Kidney epithelial cell (primary cell): ENCODE results near the gene ROR1. TPM values are rescaled to one million over a fixed set of nuclear protein-coding genes. Genes with fewer than 3 reads are reported as not detected.
A peak's percentile ranks its signal among the peaks of the same experiment; 100 is the strongest.
"Not testable (repeated sequence)": the region's sequence is repeated elsewhere in the genome, so short reads cannot be mapped to it uniquely, and the experiment has no call there.

Experiments
- DNase-seq: peaks from one replicate; pipeline ENCODE4 v3.0.0-alpha.2; 2010; ENCODE audit warnings: low read depth
- H3K27me3 ChIP-seq: 2 replicates; pipeline ENCODE4 v1.6.0; 2011; ENCODE audit warnings: low read length; ENCODE audit not compliant: control insufficient read depth, insufficient read depth
- H3K36me3 ChIP-seq: 2 replicates; pipeline ENCODE4 v1.5.1; 2011; ENCODE audit warnings: low read length; ENCODE audit not compliant: control insufficient read depth, insufficient read depth
- H3K4me3 ChIP-seq: 2 replicates; pipeline ENCODE4 v1.5.1; 2011; ENCODE audit warnings: low read depth, mild to moderate bottlenecking, control low read depth, low read length
- CTCF ChIP-seq: IDR thresholded peaks from 2 replicates; pipeline ENCODE4 v1.5.1; 2011; ENCODE audit warnings: mild to moderate bottlenecking, moderate library complexity, low read length, control low read depth, inconsistent platforms; ENCODE audit not compliant: insufficient read depth, poor library complexity, severe bottlenecking
- total RNA-seq: library from RNA; depleted of rRNA; stranded (reverse); fragments of >200 nt; gene quantifications from 2 replicates; pipeline ENCODE4 v1.2.3, GENCODE V29; 2015

Gene ROR1
- total RNA-seq, 1 donor from 2014 or later, result 21.5 TPM

- no peak for DNase-seq
- H3K27me3 ChIP-seq, result no peaks in the 10 kb centered on the region
- no peak overlapping the region for H3K4me3 ChIP-seq
- H3K36me3 ChIP-seq, result no peaks in the 10 kb centered on the region
- no peak for TF ChIP-seq CTCF
Observed at GRCh38 chr1:63804829-63805484, 31.1 kb downstream of the ROR1 start.

- Histone ChIP-seq H3K36me3 (no peaks in the 10 kb centered on the region), H3K27me3 (no peaks in the 10 kb centered on the region), H3K4me3 (no peak overlapping the region)
- no peak for DNase-seq
- TF ChIP-seq CTCF, result no peak
Observed at GRCh38 chr1:63807046-63807445, 33.2 kb downstream of the ROR1 start.

- no peak for TF ChIP-seq CTCF
- no peak overlapping the region for H3K4me3 ChIP-seq
Observed at GRCh38 chr1:63810936-63811469, 37.2 kb downstream of the ROR1 start.

GRCh38 chr1:63812071-63812700 lies 38.4 kb downstream of the ROR1 start:
- TF ChIP-seq CTCF, result no peak

More at GRCh38 chr1:63810936-63811469, 37.2 kb downstream of the ROR1 start:
- no peaks in the 10 kb centered on the region for H3K27me3 ChIP-seq
- no peaks in the 10 kb centered on the region for H3K36me3 ChIP-seq
- DNase-seq, result no peak

GRCh38 chr1:63813829-63814277 lies 40.0 kb downstream of the ROR1 start:
- DNase-seq, result peak; percentile 61
- Histone ChIP-seq H3K36me3 (no peaks in the 10 kb centered on the region), H3K27me3 (no peaks in the 10 kb centered on the region), H3K4me3 (no peak overlapping the region)
- no peak for TF ChIP-seq CTCF

More at GRCh38 chr1:63812071-63812700, 38.4 kb downstream of the ROR1 start:
- H3K36me3 ChIP-seq, result no peaks in the 10 kb centered on the region
- no peak for DNase-seq
- H3K27me3 ChIP-seq, result no peaks in the 10 kb centered on the region
- no peak overlapping the region for H3K4me3 ChIP-seq

GRCh38 chr1:63816217-63816815 lies 42.5 kb downstream of the ROR1 start:
- not testable (repeated sequence) for H3K27me3 ChIP-seq, H3K4me3 ChIP-seq, DNase-seq, H3K36me3 ChIP-seq
